ENCODE results near the gene NTMT1.

NTMT1 gene

GRCh38 chr9:129627556-129628440, 1.8 kb downstream of the NTMT1 start:
- no peaks in the 10 kb centered on the region for H3K9me3 ChIP-seq (ENCODE audit: severe bottlenecking)
- TF ChIP-seq, protein P1, sequence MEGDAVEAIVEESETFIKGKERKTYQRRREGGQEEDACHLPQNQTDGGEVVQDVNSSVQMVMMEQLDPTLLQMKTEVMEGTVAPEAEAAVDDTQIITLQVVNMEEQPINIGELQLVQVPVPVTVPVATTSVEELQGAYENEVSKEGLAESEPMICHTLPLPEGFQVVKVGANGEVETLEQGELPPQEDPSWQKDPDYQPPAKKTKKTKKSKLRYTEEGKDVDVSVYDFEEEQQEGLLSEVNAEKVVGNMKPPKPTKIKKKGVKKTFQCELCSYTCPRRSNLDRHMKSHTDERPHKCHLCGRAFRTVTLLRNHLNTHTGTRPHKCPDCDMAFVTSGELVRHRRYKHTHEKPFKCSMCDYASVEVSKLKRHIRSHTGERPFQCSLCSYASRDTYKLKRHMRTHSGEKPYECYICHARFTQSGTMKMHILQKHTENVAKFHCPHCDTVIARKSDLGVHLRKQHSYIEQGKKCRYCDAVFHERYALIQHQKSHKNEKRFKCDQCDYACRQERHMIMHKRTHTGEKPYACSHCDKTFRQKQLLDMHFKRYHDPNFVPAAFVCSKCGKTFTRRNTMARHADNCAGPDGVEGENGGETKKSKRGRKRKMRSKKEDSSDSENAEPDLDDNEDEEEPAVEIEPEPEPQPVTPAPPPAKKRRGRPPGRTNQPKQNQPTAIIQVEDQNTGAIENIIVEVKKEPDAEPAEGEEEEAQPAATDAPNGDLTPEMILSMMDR (IDR thresholded peaks at IDR 0.05; ENCODE audit: poor library complexity, severe bottlenecking), result no peak
- ATAC-seq (ENCODE audit: low read depth), result no peak
- H3K27me3 ChIP-seq (ENCODE audit: insufficient read depth, poor library complexity, severe bottlenecking), result no peaks in the 10 kb centered on the region
- DNase-seq (ENCODE audit: low spot score), result no peak
- H3K36me3 ChIP-seq (ENCODE audit: low read depth), result peaks cover 30% of the 10 kb centered on the region
- H3K4me3 ChIP-seq (ENCODE audit: severe bottlenecking), result peak overlapping the region; percentile 82
- peaks cover 18% of the 10 kb centered on the region for H3K4me1 ChIP-seq (ENCODE audit: insufficient read depth, poor library complexity, severe bottlenecking)
- peak overlapping the region; percentile 61 for H3K27ac ChIP-seq (ENCODE audit: poor library complexity, severe bottlenecking)

DNA sequence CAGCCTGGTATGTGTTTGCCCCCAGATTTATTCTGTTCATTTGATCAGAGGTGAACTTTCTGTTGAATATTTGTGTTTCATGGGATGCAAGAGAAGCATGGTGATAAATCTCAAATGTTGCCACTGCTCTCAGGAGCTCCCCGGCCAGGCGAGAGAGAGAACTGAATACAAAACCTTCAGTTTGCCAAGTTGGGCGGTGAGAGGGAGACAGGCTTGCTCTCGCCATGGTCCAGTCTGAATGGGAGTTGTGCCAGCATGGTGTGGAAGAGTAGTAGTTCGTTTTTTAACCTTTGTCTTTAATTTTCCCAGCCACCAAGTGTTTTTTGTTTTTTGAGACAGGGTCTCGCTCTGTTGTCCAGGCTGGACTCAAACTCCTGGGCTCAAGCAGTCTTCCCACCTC, 2.7 kb downstream of the NTMT1 start:
- peaks cover 37% of the 10 kb centered on the region for H3K36me3 ChIP-seq (ENCODE audit: low read depth)
- TF ChIP-seq, protein P1 (IDR thresholded peaks at IDR 0.05; ENCODE audit: poor library complexity, severe bottlenecking), result no peak
- no peak for ATAC-seq (ENCODE audit: low read depth)
- no peak overlapping the region for H3K27ac ChIP-seq (ENCODE audit: poor library complexity, severe bottlenecking)
- H3K4me1 ChIP-seq (ENCODE audit: insufficient read depth, poor library complexity, severe bottlenecking), result peaks cover 18% of the 10 kb centered on the region
- no peak for DNase-seq (ENCODE audit: low spot score)
- no peaks in the 10 kb centered on the region for H3K27me3 ChIP-seq (ENCODE audit: insufficient read depth, poor library complexity, severe bottlenecking)
- no peak overlapping the region for H3K4me3 ChIP-seq (ENCODE audit: severe bottlenecking)
- H3K9me3 ChIP-seq (ENCODE audit: severe bottlenecking), result no peaks in the 10 kb centered on the region

DNA sequence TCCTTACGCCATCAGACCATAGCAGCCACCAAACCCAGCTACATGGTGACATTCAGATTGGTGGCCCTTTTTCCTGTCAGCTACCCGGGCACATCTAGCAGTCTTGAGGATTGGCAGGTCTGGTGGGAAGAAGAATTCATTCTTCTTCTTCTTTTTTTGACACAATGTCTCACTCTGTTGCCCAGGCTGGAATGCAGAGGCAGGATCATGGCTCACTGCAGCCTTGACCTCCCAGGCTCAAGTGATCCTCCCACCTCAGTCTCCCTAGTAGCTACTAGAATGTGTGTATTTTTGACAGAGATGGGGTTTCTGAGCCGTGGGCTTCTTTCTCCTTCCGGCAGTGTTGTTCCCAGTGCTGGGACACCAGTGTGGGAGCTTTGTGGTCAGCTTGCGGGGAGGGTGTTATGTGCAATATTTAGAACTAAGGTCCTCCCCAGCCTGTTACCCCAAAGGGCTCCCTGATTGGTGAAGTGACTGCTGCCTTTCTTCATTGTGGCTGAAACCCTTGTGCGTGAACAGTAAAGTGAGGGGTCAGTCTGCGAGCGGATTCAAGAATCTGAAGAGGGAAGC, 3.4 kb downstream of the NTMT1 start:
- Histone ChIP-seq H3K4me1 (ENCODE audit: insufficient read depth, poor library complexity, severe bottlenecking) (peaks cover 18% of the 10 kb centered on the region), H3K27ac (ENCODE audit: poor library complexity, severe bottlenecking) (no peak overlapping the region), H3K9me3 (ENCODE audit: severe bottlenecking) (no peaks in the 10 kb centered on the region), H3K36me3 (ENCODE audit: low read depth) (peaks cover 41% of the 10 kb centered on the region), H3K27me3 (ENCODE audit: insufficient read depth, poor library complexity, severe bottlenecking) (no peaks in the 10 kb centered on the region), H3K4me3 (ENCODE audit: severe bottlenecking) (no peak overlapping the region)
- no peak for DNase-seq (ENCODE audit: low spot score)
- ATAC-seq (ENCODE audit: low read depth), result no peak
- TF ChIP-seq, protein P1 (IDR thresholded peaks at IDR 0.05; ENCODE audit: poor library complexity, severe bottlenecking), result no peak

DNA sequence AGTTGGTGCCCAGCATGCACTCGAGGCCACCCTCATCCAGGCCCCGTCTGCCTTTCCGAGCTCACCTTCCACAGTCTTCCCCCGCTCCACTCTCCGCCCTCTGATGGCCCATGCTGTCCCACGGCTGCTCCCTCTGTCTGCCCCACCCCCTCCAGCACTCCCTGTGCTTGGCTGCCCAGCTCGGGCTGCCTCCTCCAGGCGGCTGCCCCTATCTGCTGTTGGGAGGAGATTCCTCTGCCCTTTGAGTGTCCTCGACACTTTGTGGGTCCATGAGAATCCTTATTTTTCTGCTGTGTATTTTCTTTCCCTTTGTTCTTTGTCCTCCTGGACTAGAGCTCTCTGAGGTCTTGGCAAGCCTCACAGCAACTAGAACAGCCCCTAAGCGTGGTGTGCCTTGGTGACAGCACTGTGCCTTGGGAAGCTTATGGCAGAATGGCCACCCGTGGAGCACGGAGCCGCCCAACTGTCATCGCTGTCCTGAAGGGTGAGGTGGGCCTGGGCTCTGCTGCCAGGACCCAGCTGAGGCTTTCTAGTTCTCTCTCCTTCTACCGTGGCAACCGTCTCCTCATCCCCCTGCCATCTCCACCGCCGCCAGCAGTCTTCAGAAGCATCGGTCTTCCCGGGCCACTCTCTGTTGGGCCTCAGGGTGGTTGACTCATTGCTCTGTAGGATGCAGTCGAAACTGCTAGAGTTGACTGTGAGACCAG, 5.2 kb downstream of the NTMT1 start:
- Histone ChIP-seq H3K27ac (ENCODE audit: poor library complexity, severe bottlenecking) (no peak overlapping the region), H3K27me3 (ENCODE audit: insufficient read depth, poor library complexity, severe bottlenecking) (no peaks in the 10 kb centered on the region), H3K36me3 (ENCODE audit: low read depth) (peaks cover 57% of the 10 kb centered on the region), H3K4me1 (ENCODE audit: insufficient read depth, poor library complexity, severe bottlenecking) (peaks cover 6% of the 10 kb centered on the region), H3K4me3 (ENCODE audit: severe bottlenecking) (no peak overlapping the region), H3K9me3 (ENCODE audit: severe bottlenecking) (no peaks in the 10 kb centered on the region)
- TF ChIP-seq, protein P1 (IDR thresholded peaks at IDR 0.05; ENCODE audit: poor library complexity, severe bottlenecking), result no peak
- DNase-seq (ENCODE audit: low spot score), result peak; percentile 51
- ATAC-seq (ENCODE audit: low read depth), result 0 out of 3 replicates have a peak, but pooled peaks have one; percentile 16

All from RWPE2 (cell line).